Suprapubic skin (tissue), 4 donors: ENCODE data around the gene LRMDA.

ENCODE experiments used
- CTCF ChIP-seq, 2 donors: fragments of 200-600 bp in 1 of 2; fragments of 450-650 bp in 1 of 2; sonication (generic) in 1 of 2; IDR thresholded peaks; one replicate each; pipeline ENCODE4 v1.5.1; 2016 to 2019; ENCODE audit warnings: antibody characterized with exemption in 2 of 2, mild to moderate bottlenecking in 1 of 2, moderate library complexity in 1 of 2
- EP300 ChIP-seq: sonication (generic); formaldehyde crosslinking; IDR thresholded peaks from one replicate; pipeline ENCODE4 v1.6.1; 2017; ENCODE audit warnings: antibody characterized with exemption
- POLR2A ChIP-seq, 2 donors: fragments of 450-650 bp; IDR thresholded peaks; one replicate each; pipeline ENCODE4 v1.6.1; 2017; ENCODE audit warnings: antibody characterized with exemption in 2 of 2, mild to moderate bottlenecking in 2 of 2, moderate library complexity in 2 of 2
- POLR2AphosphoS5 ChIP-seq, 3 donors: sonication (generic); formaldehyde crosslinking; IDR thresholded peaks; one replicate each; pipeline ENCODE4 v1.6.1; 2017; ENCODE audit warnings: antibody characterized with exemption in 3 of 3

DNA sequence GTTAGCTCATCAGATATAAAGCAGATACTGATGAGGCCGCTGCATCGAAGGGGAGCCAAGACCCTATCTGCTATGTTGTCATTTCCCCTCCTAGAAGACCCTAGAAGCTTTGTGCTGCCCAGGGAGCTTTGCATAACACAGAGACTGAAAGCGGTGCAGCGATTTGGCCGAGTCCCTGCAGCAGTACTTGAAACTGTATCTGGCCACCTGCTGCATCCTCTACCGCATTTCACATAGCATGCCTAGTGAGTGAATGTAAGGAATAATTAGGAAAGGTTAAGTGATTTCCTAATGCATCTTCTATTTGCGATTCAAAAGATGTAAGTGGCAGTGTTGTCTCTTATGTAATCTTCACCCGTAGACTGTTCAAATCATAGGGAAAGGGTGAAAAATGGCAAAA lies 106.7 kb downstream of the LRMDA start:
- no peak for TF ChIP-seq POLR2A (IDR thresholded peaks at IDR 0.05)
- no peak for TF ChIP-seq EP300
- no peak for TF ChIP-seq CTCF (IDR thresholded peaks at IDR 0.05)
- no peak for TF ChIP-seq POLR2AphosphoS5 (IDR thresholded peaks at IDR 0.05)
